ENCODE data around the gene RHPN2.

DNA sequence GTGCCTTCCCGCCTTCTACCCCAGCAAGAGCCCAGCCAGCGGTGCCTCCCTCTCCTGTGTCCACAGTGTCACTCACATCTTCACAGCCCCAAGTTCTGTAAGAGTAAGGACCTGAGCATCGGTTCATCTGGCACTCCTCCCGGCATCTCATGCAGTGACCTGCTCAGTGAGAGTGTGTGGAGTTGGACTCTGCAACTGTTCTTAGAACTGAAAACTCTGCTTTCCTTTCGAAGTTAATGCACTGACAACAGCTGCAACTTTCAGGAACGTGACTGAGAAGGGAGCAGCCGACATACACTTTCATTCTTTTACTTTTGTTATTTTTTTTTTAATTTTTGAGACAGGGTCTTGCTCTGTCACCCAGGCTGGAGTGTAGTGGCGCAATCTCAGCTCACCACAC is 134.1 kb downstream of the RHPN2 start:
- no peak for TF ChIP-seq CTCF (IDR thresholded peaks at IDR 0.05)
- TF ChIP-seq POLR2A (IDR thresholded peaks at IDR 0.05) = no peak

Data from uterus (tissue), 2 donors.